Measurements from ENCODE around the gene PLP2. TPM values are rescaled to one million over a fixed set of nuclear protein-coding genes. Genes with fewer than 3 reads are reported as not detected.
A peak's percentile ranks its signal among the peaks of the same experiment; 100 is the strongest.

The PLP2 gene
- total and polyA plus RNA-seq, 7 experiments from 2014 or later, result 64.2 to 132 (median 98.5) TPM

- H3K36me3 Mint-ChIP-seq, result peaks cover 0 to 4% (median 0%) of the 10 kb centered on the region in 5 donors
- ChIA-PET CTCF (interaction anchor here (0.6 kb wide), 1 partner anchor 33 kb away, joined by 4 read pairs; no protein-coding TSS in a partner anchor), POLR2A (interaction anchor here (0.6 to 1.2 kb wide), 6 partner anchors 9 to 692 kb away, joined by 3 to 5 read pairs (median 4); partner anchors contain the start of genes CCDC22 and PLP2)
- ATAC-seq (peak; percentile 100), DNase-seq (peak; percentile 82 to 89 (median 87))
- no peaks in the 10 kb centered on the region for H3K36me3 ChIP-seq (ENCODE audit: control insufficient read depth in 2 of 3, insufficient read depth in 3 of 3, low read length in 3 of 3)
- intact Hi-C loops (cut with micrococcal nuclease), result loop anchor here (1.0 to 2.0 kb wide), 7 partner anchors 9 to 198 kb away; partner anchors contain the start of genes PPP1R3F (in 2 of the 2), CCDC22 (in 1 of the 2) and GRIPAP1 (in 1 of the 2)
- peak within 1 kb of the TSS; percentile 65 to 79 (median 70) for H3K4me3 Mint-ChIP-seq
- no peaks in the 10 kb centered on the region for H3K9me3 ChIP-seq (ENCODE audit: control insufficient read depth in 2 of 3, low read length in 3 of 3)
- H3K27ac ChIP-seq (ENCODE audit: low read depth, low read length), result peak within 1 kb of the TSS; percentile 64
- H3K4me1 Mint-ChIP-seq, result peaks cover 9 to 22% (median 12%) of the 10 kb centered on the region in 7 donors
- no peaks in the 10 kb centered on the region for H3K4me1 ChIP-seq (ENCODE audit: control insufficient read depth in 2 of 2, insufficient read depth in 2 of 2, low read length in 2 of 2)
- no peaks in the 10 kb centered on the region for H3K9me3 Mint-ChIP-seq
- peak within 1 kb of the TSS; percentile 50 for H3K4me3 ChIP-seq (ENCODE audit: low read length)
- peaks cover 0 to 17% (median 0%) of the 10 kb centered on the region in 5 donors for H3K27me3 Mint-ChIP-seq
- peak within 1 kb of the TSS in 8 of 9 donors; percentile 23 to 84 (median 68) for H3K27ac Mint-ChIP-seq
- H3K27me3 ChIP-seq (ENCODE audit: control insufficient read depth in 2 of 2, insufficient read depth in 2 of 2, low read length in 2 of 2), result no peaks in the 10 kb centered on the region
Measured at GRCh38 chrX:49199906-49200771, 28.4 kb downstream of the PLP2 start, which contains the start of gene SYP. TSS of gene SYP (minus strand) at chrX:49200193. CDS start at chrX:49200186, 7 bp downstream.

- POLR2A ChIA-PET, result interaction anchor here (1.0 to 1.5 kb wide), 2 partner anchors 67 to 79 kb away, joined by 3 to 4 read pairs; no protein-coding TSS in a partner anchor
- intact Hi-C loops (cut with micrococcal nuclease), result no loop called here
- no peaks in the 10 kb centered on the region for H3K36me3 ChIP-seq (ENCODE audit: control insufficient read depth in 2 of 3, insufficient read depth in 3 of 3, low read length in 3 of 3)
- ATAC-seq (no peak), DNase-seq (no peak)
- H3K36me3 Mint-ChIP-seq, result peaks cover 0 to 4% (median 0%) of the 10 kb centered on the region in 5 donors
- no peak overlapping the region for H3K27ac Mint-ChIP-seq
- CTCF ChIA-PET, result no interaction called here
- H3K4me1 ChIP-seq (ENCODE audit: control insufficient read depth in 2 of 2, insufficient read depth in 2 of 2, low read length in 2 of 2), result no peaks in the 10 kb centered on the region
- no peaks in the 10 kb centered on the region for H3K9me3 ChIP-seq (ENCODE audit: control insufficient read depth in 2 of 3, low read length in 3 of 3)
- no peak overlapping the region for H3K4me3 ChIP-seq (ENCODE audit: low read length)
- peaks cover 0 to 17% (median 0%) of the 10 kb centered on the region in 5 donors for H3K27me3 Mint-ChIP-seq
- no peaks in the 10 kb centered on the region for H3K27me3 ChIP-seq (ENCODE audit: control insufficient read depth in 2 of 2, insufficient read depth in 2 of 2, low read length in 2 of 2)
- peaks cover 9 to 18% (median 12%) of the 10 kb centered on the region in 7 donors for H3K4me1 Mint-ChIP-seq
- H3K4me3 Mint-ChIP-seq, result no peak overlapping the region
- H3K27ac ChIP-seq (ENCODE audit: low read depth, low read length), result no peak overlapping the region
- H3K9me3 Mint-ChIP-seq, result no peaks in the 10 kb centered on the region
Measured at GRCh38 chrX:49202022-49202421, 30.3 kb downstream of the PLP2 start.

- CTCF ChIA-PET, result interaction anchor here (0.5 kb wide), 1 partner anchor 89 kb away, joined by 3 read pairs; no protein-coding TSS in a partner anchor
- H3K27me3 ChIP-seq (ENCODE audit: control insufficient read depth in 2 of 2, insufficient read depth in 2 of 2, low read length in 2 of 2), result no peaks in the 10 kb centered on the region
- intact Hi-C loops (cut with micrococcal nuclease), result no loop called here
- no peaks in the 10 kb centered on the region for H3K36me3 Mint-ChIP-seq
- POLR2A ChIA-PET, result no interaction called here
- peaks cover 0 to 11% (median 0%) of the 10 kb centered on the region in 5 donors for H3K27me3 Mint-ChIP-seq
- H3K9me3 ChIP-seq (ENCODE audit: control insufficient read depth in 2 of 3, low read length in 3 of 3), result no peaks in the 10 kb centered on the region
- no peak overlapping the region for H3K4me3 ChIP-seq (ENCODE audit: low read length)
- no peak overlapping the region for H3K4me3 Mint-ChIP-seq
- H3K27ac ChIP-seq (ENCODE audit: low read depth, low read length), result no peak overlapping the region
- H3K4me1 Mint-ChIP-seq, result peaks cover under 1 to 12% (median 5%) of the 10 kb centered on the region in 7 donors
- no peaks in the 10 kb centered on the region for H3K36me3 ChIP-seq (ENCODE audit: control insufficient read depth in 2 of 3, insufficient read depth in 3 of 3, low read length in 3 of 3)
- no peaks in the 10 kb centered on the region for H3K9me3 Mint-ChIP-seq
- no peaks in the 10 kb centered on the region for H3K4me1 ChIP-seq (ENCODE audit: control insufficient read depth in 2 of 2, insufficient read depth in 2 of 2, low read length in 2 of 2)
- DNase-seq (no peak), ATAC-seq (no peak)
- peak overlapping the region in 1 of 9 donors; percentile 18 for H3K27ac Mint-ChIP-seq
Measured at GRCh38 chrX:49203536-49203935, 31.8 kb downstream of the PLP2 start.

GRCh38 chrX:49204017-49204416, 32.3 kb downstream of the PLP2 start:
- no peaks in the 10 kb centered on the region for H3K9me3 Mint-ChIP-seq
- peaks cover 0 to 8% (median 4%) of the 10 kb centered on the region in 7 donors for H3K4me1 Mint-ChIP-seq
- ATAC-seq, result no peak
- H3K4me1 ChIP-seq (ENCODE audit: control insufficient read depth in 2 of 2, insufficient read depth in 2 of 2, low read length in 2 of 2), result no peaks in the 10 kb centered on the region
- POLR2A ChIA-PET, result no interaction called here
- H3K36me3 ChIP-seq (ENCODE audit: control insufficient read depth in 2 of 3, insufficient read depth in 3 of 3, low read length in 3 of 3), result no peaks in the 10 kb centered on the region
- H3K27ac ChIP-seq (ENCODE audit: low read depth, low read length), result no peak overlapping the region
- no peaks in the 10 kb centered on the region for H3K36me3 Mint-ChIP-seq
- H3K4me3 ChIP-seq (ENCODE audit: low read length), result no peak overlapping the region
- peaks cover 0 to 8% (median 0%) of the 10 kb centered on the region in 5 donors for H3K27me3 Mint-ChIP-seq
- no peak overlapping the region for H3K27ac Mint-ChIP-seq
- H3K4me3 Mint-ChIP-seq, result no peak overlapping the region
- intact Hi-C loops (cut with micrococcal nuclease), result no loop called here
- DNase-seq, result no peak
- no peaks in the 10 kb centered on the region for H3K9me3 ChIP-seq (ENCODE audit: control insufficient read depth in 2 of 3, low read length in 3 of 3)
- H3K27me3 ChIP-seq (ENCODE audit: control insufficient read depth in 2 of 2, insufficient read depth in 2 of 2, low read length in 2 of 2), result no peaks in the 10 kb centered on the region
- CTCF ChIA-PET, result interaction anchor here (0.5 kb wide), 1 partner anchor 88 kb away, joined by 3 read pairs; no protein-coding TSS in a partner anchor

- ChIA-PET POLR2A (no interaction called here), CTCF (no interaction called here)
- no peak for DNase-seq
- no peak overlapping the region for H3K27ac Mint-ChIP-seq
- no peaks in the 10 kb centered on the region for H3K9me3 ChIP-seq (ENCODE audit: control insufficient read depth in 2 of 3, low read length in 3 of 3)
- no peak for ATAC-seq
- H3K4me1 Mint-ChIP-seq, result peaks cover 0 to 6% (median 4%) of the 10 kb centered on the region in 7 donors
- no peak overlapping the region for H3K4me3 Mint-ChIP-seq
- H3K36me3 ChIP-seq (ENCODE audit: control insufficient read depth in 2 of 3, insufficient read depth in 3 of 3, low read length in 3 of 3), result no peaks in the 10 kb centered on the region
- no peaks in the 10 kb centered on the region for H3K27me3 ChIP-seq (ENCODE audit: control insufficient read depth in 2 of 2, insufficient read depth in 2 of 2, low read length in 2 of 2)
- no peaks in the 10 kb centered on the region for H3K9me3 Mint-ChIP-seq
- no peaks in the 10 kb centered on the region for H3K36me3 Mint-ChIP-seq
- no peaks in the 10 kb centered on the region for H3K4me1 ChIP-seq (ENCODE audit: control insufficient read depth in 2 of 2, insufficient read depth in 2 of 2, low read length in 2 of 2)
- peaks cover 0 to 7% (median 0%) of the 10 kb centered on the region in 5 donors for H3K27me3 Mint-ChIP-seq
- H3K4me3 ChIP-seq (ENCODE audit: low read length), result no peak overlapping the region
- H3K27ac ChIP-seq (ENCODE audit: low read depth, low read length), result no peak overlapping the region
- intact Hi-C loops (cut with micrococcal nuclease), result no loop called here
Measured at GRCh38 chrX:49204709-49205108, 33.0 kb downstream of the PLP2 start.

- ChIA-PET POLR2A (no interaction called here), CTCF (no interaction called here)
- H3K36me3 Mint-ChIP-seq, result no peaks in the 10 kb centered on the region
- H3K4me3 Mint-ChIP-seq, result no peak overlapping the region
- ATAC-seq, result no peak
- no peaks in the 10 kb centered on the region for H3K36me3 ChIP-seq (ENCODE audit: control insufficient read depth in 2 of 3, insufficient read depth in 3 of 3, low read length in 3 of 3)
- no peak for DNase-seq
- H3K9me3 ChIP-seq (ENCODE audit: control insufficient read depth in 2 of 3, low read length in 3 of 3), result no peaks in the 10 kb centered on the region
- H3K4me1 Mint-ChIP-seq, result peaks cover 0 to 4% (median 4%) of the 10 kb centered on the region in 7 donors
- peaks cover 0 to 7% (median 0%) of the 10 kb centered on the region in 5 donors for H3K27me3 Mint-ChIP-seq
- no peak overlapping the region for H3K27ac Mint-ChIP-seq
- H3K27me3 ChIP-seq (ENCODE audit: control insufficient read depth in 2 of 2, insufficient read depth in 2 of 2, low read length in 2 of 2), result no peaks in the 10 kb centered on the region
- no peak overlapping the region for H3K4me3 ChIP-seq (ENCODE audit: low read length)
- no peaks in the 10 kb centered on the region for H3K4me1 ChIP-seq (ENCODE audit: control insufficient read depth in 2 of 2, insufficient read depth in 2 of 2, low read length in 2 of 2)
- intact Hi-C loops (cut with micrococcal nuclease), result no loop called here
- no peak overlapping the region for H3K27ac ChIP-seq (ENCODE audit: low read depth, low read length)
- no peaks in the 10 kb centered on the region for H3K9me3 Mint-ChIP-seq
Measured at GRCh38 chrX:49205443-49205842, 33.7 kb downstream of the PLP2 start.

All from naive thymus-derived CD4-positive, alpha-beta T cell (primary cell).